CD4-positive, alpha-beta T cell treated with Interleukin-10 for 1 hour (primary cell): ENCODE results near the gene ARHGAP5.
A peak's percentile ranks its signal among the peaks of the same experiment; 100 is the strongest.

ENCODE experiments used
- DNase-seq: peaks from one replicate; pipeline ENCODE4 v3.0.0-alpha.2; 2020

ARHGAP5 gene

GRCh38 chr14:32077081-32078022 is at the start of gene ARHGAP5:
Gene ARHGAP5 (plus strand): TSS chr14:32077304. CDS start chr14:32090670, 13,366 bp downstream.
- peak; percentile 84 for DNase-seq

GRCh38 chr14:32028599-32028998 is 48.5 kb upstream of the ARHGAP5 start:
- no peak for DNase-seq

GRCh38 chr14:32033543-32033942 is 43.6 kb upstream of the ARHGAP5 start:
- no peak for DNase-seq

- DNase-seq = no peak
Observed at GRCh38 chr14:32038876-32039275, 38.2 kb upstream of the ARHGAP5 start.

GRCh38 chr14:32039401-32040030 is 37.6 kb upstream of the ARHGAP5 start:
- DNase-seq = no peak

GRCh38 chr14:32043624-32044023 is 33.5 kb upstream of the ARHGAP5 start:
- DNase-seq = no peak

GRCh38 chr14:32044454-32044853 is 32.6 kb upstream of the ARHGAP5 start:
- no peak for DNase-seq

GRCh38 chr14:32047791-32048190 is 29.3 kb upstream of the ARHGAP5 start:
- no peak for DNase-seq

GRCh38 chr14:32049361-32050088 is 27.6 kb upstream of the ARHGAP5 start:
- DNase-seq = no peak

GRCh38 chr14:32050878-32051277 is 26.2 kb upstream of the ARHGAP5 start:
- DNase-seq = no peak

- no peak for DNase-seq
Observed at GRCh38 chr14:32054536-32054935, 22.6 kb upstream of the ARHGAP5 start.

- no peak for DNase-seq
Observed at GRCh38 chr14:32055175-32055574, 21.9 kb upstream of the ARHGAP5 start.

- DNase-seq = no peak
Observed at GRCh38 chr14:32059702-32060101, 17.4 kb upstream of the ARHGAP5 start.

- DNase-seq = no peak
Observed at GRCh38 chr14:32064931-32065330, 12.2 kb upstream of the ARHGAP5 start.

GRCh38 chr14:32068708-32069107 is 8.4 kb upstream of the ARHGAP5 start:
- DNase-seq = no peak

- no peak for DNase-seq
Observed at GRCh38 chr14:32070282-32070681, 6.8 kb upstream of the ARHGAP5 start.

GRCh38 chr14:32072676-32073075 is 4.4 kb upstream of the ARHGAP5 start:
- no peak for DNase-seq

- DNase-seq = peak; percentile 86
Observed at GRCh38 chr14:32073537-32074189, 3.4 kb upstream of the ARHGAP5 start.

GRCh38 chr14:32074887-32075572 is 2.1 kb upstream of the ARHGAP5 start:
- no peak for DNase-seq

- DNase-seq = no peak
Observed at GRCh38 chr14:32075672-32076277, 1.3 kb upstream of the ARHGAP5 start.

GRCh38 chr14:32076278-32077080 is 625 bp upstream of the ARHGAP5 start:
- peak; percentile 58 for DNase-seq
